ENCODE results near the gene RIOK3. TPM values are rescaled to one million over a fixed set of nuclear protein-coding genes. Genes with fewer than 3 reads are reported as not detected.

RIOK3 gene
- total and polyA plus RNA-seq, 10 of the 15 experiments (the other 5 are each of a cell fraction or from before 2014, with no cell fraction given): 18.0 to 87.5 (median 53.8) TPM

- Histone ChIP-seq H3K27ac (ENCODE audit: control insufficient read depth, insufficient read depth) (peak overlapping the region; percentile 73), H3K9me3 (replicated peaks; ENCODE audit: control insufficient read depth, insufficient read depth, low read length) (no peaks in the 10 kb centered on the region), H3K9ac (ENCODE audit: control insufficient read depth, insufficient read depth, low read length) (peak overlapping the region; percentile 61), H3K4me1 (ENCODE audit: control insufficient read depth, insufficient read depth, low read length) (peaks cover 6% of the 10 kb centered on the region; the same call in 1 of the 2 replicates), H3K27me3 (replicated peaks in 1 of 2; ENCODE audit: control insufficient read depth in 2 of 2, insufficient read depth in 2 of 2, low read length in 1 of 2) (no peaks in the 10 kb centered on the region), H3K79me2 (ENCODE audit: control insufficient read depth, insufficient read depth, low read length) (peaks cover 37% of the 10 kb centered on the region), H3K4me2 (ENCODE audit: control insufficient read depth, insufficient read depth) (peak overlapping the region; percentile 75), H4K20me1 (ENCODE audit: control insufficient read depth, insufficient read depth) (no peaks in the 10 kb centered on the region), H3K4me3 (peak overlapping the region; percentile 85), H2AFZ (ENCODE audit: control insufficient read depth, low read depth, low read length) (peak overlapping the region; percentile 16; the same call in 1 of the 2 replicates), H3K36me3 (ENCODE audit: control insufficient read depth in 2 of 2, insufficient read depth in 2 of 2, low read length in 1 of 2) (peaks cover 6 to 19% of the 10 kb centered on the region in 2 experiments; a peak in 3 of 4 replicates)
- POLR2A ChIA-PET: interaction anchor here (0.7 to 1.5 kb wide), 6 partner anchors 8 to 114 kb away, joined by 4 to 5 read pairs (median 4); partner anchors contain the start of gene NPC1
- intact Hi-C loops (cut with micrococcal nuclease; ENCODE audit: unreplicated experiment) (loop anchor here (2.0 to 10.0 kb wide), 8 partner anchors 52 to 710 kb away; partner anchors contain the start of genes NPC1, RBBP8 and RIOK3), in situ Hi-C loops (cut with MboI) (no loop called here)
- WGBS (ENCODE audit: insufficient coverage, insufficient replicate concordance, low lambda C conversion rate, missing lambda C conversion rate): 2% methylated on average over 3 of the region's 3 CpGs
- CTCF ChIA-PET: interaction anchor here (0.5 to 4.2 kb wide), 21 partner anchors 12 to 691 kb away, joined by 3 to 23 read pairs (median 5); partner anchors contain the start of gene NPC1
- no TSS peak for BruUV-seq (replicated peaks)
- ATAC-seq (peak; percentile 75), FAIRE-seq (no peak), DNase-seq (ENCODE audit: low read depth, low spot score) (peak; percentile 66)
- SMC1A ChIA-PET (ENCODE audit: uncharacterized antibody, unreplicated experiment): interaction anchor here (0.5 to 3.8 kb wide), 22 partner anchors 10 to 687 kb away, joined by 3 to 18 read pairs (median 4); partner anchors contain the start of gene RIOK3
- RAD21 ChIA-PET (ENCODE audit: unreplicated experiment): interaction anchor here (0.8 to 2.1 kb wide), 20 partner anchors 9 to 706 kb away, joined by 3 to 12 read pairs (median 4); partner anchors contain the start of gene RIOK3
- TF ChIP-seq YY1 (IDR thresholded peaks at IDR 0.05; ENCODE audit: low read depth, low read length) (peak; percentile 49), POU2F2 (IDR thresholded peaks at IDR 0.05; ENCODE audit: borderline replicate concordance, low read depth, low read length) (no peak), NFIC (IDR thresholded peaks at IDR 0.05; ENCODE audit: low read depth, low read length) (no peak), ATF7 (IDR thresholded peaks at IDR 0.05; ENCODE audit: low read depth) (peak; percentile 36; the same call in 1 of the 2 replicates), ESRRA (IDR thresholded peaks at IDR 0.05; ENCODE audit: low read length) (no peak), SKIL (IDR thresholded peaks at IDR 0.05; ENCODE audit: low read depth, poor library complexity, severe bottlenecking) (no peak), MTA2 (IDR thresholded peaks at IDR 0.05; ENCODE audit: low read depth) (peak; percentile 28; the same call in 1 of the 2 replicates), PKNOX1 (IDR thresholded peaks at IDR 0.05) (peak; percentile 48; the same call in 1 of the 2 replicates), IRF3 (IDR thresholded peaks at IDR 0.05) (no peak)
These were observed 51.6 kb downstream of the RIOK3 start for GRCh38 chr18:23504720-23505119.

Data from GM12878 (cell line).